Heart right ventricle (tissue), 16 donors: Measurements from ENCODE around the gene SPACA7. TPM values are rescaled to one million over a fixed set of nuclear protein-coding genes. Genes with fewer than 3 reads are reported as not detected.

Experiments
- ATAC-seq, 8 donors: fragments of 200-7000 bp; cut with Tn5 transposase; one replicate each; pipeline ENCODE4 v1.9.1; 2020; ENCODE audit warnings: mild to moderate bottlenecking in 8 of 8, moderate library complexity in 8 of 8, moderate number of reproducible peaks in 1 of 8
- DNase-seq, 2 donors: peaks; one replicate each; pipeline ENCODE4 v3.0.0-alpha.2; 2020
- H3K27ac ChIP-seq, 10 donors: fragments of 200-600 bp; sonication (generic) in 2 of 10; one replicate each; pipeline versions ENCODE4 v1.5.0 to v1.8.0; 2020 to 2022; ENCODE audit warnings: mild to moderate bottlenecking in 3 of 10
- H3K27me3 ChIP-seq, 7 donors: fragments of 200-600 bp; one replicate each; pipeline ENCODE4 v1.8.0; 2021 to 2022; ENCODE audit warnings: mild to moderate bottlenecking in 2 of 7
- H3K36me3 ChIP-seq, 9 donors: fragments of 200-600 bp; sonication (generic) in 1 of 9; one replicate each; pipeline versions ENCODE4 v1.5.0 to v1.8.0; 2020 to 2022; ENCODE audit warnings: mild to moderate bottlenecking in 2 of 9
- H3K4me1 ChIP-seq, 9 donors: fragments of 200-600 bp; sonication (generic) in 1 of 9; one replicate each; pipeline versions ENCODE4 v1.5.0 to v1.8.0; 2020 to 2022; ENCODE audit warnings: mild to moderate bottlenecking in 4 of 9
- H3K4me3 ChIP-seq, 10 donors: fragments of 200-600 bp; sonication (generic) in 2 of 10; one replicate each; pipeline versions ENCODE4 v1.5.0 to v1.8.0; 2020 to 2022; ENCODE audit warnings: mild to moderate bottlenecking in 7 of 10, moderate library complexity in 2 of 10
- H3K9me3 ChIP-seq, 11 donors: fragments of 200-600 bp in 10 of 11; sonication (generic) in 2 of 11; one replicate each; pipeline versions ENCODE4 v1.5.0 to v1.8.0; 2013 to 2022; ENCODE audit warnings: mild to moderate bottlenecking in 2 of 11, control low read depth in 1 of 11, moderate library complexity in 1 of 11
- WGBS, 2 donors: extraction: QIAGEN DNeasy Blood & Tissue Kit; methylation state at CpG; one replicate each; pipeline ENCODE4 v1.1.7; 2013; ENCODE audit warnings: inconsistent platforms in 1 of 2; 5-methylcytosine and 5-hydroxymethylcytosine counted together
- intact Hi-C, 10 donors: fragments of 100-400 bp; cut with DNase I; formaldehyde crosslinking; loops; one replicate each; pipeline versions ENCODE4 v1.11.1 to v1.14.2; 2022
- polyA plus RNA-seq, 2 donors: library from polyadenylated mRNA; stranded (reverse); fragments of 200-250 nt; gene quantifications; one replicate each; pipeline ENCODE4 v1.2.3, GENCODE V29; 2013
- total RNA-seq, 10 donors: library from RNA; stranded (reverse); fragmentation: NEBNext Ultra II Directional in 3 of 10; extraction: Animal tissue kit (Norgen Biotek cat#: 25700) in 3 of 10; gene quantifications; one replicate each; pipeline versions ENCODE4 v1.2.1 to v1.2.4, GENCODE V29; 2021 to 2023
- TF ChIP-seq, protein P1 (sequence below), 9 donors: fragments of 200-600 bp; sonication (generic) in 2 of 9; IDR thresholded peaks; one replicate each; pipeline versions ENCODE4 v1.5.0 to v1.8.0; 2021 to 2022; ENCODE audit warnings: antibody characterized with exemption in 9 of 9, mild to moderate bottlenecking in 5 of 9, moderate library complexity in 1 of 9
- donor health status: Arrhythmogenic right ventricular cardiomyopathy.
- donor health status: ischemic (EF 13 %, LVEDD 7.1; RV severe dilation, severe dysfunction).
- donor health status: healthy with polysubstance abuse.
- donor health status: DM: no; HTN: yes; CAD: no.
- donor health status: DM: no; HTN: no; CAD: no.
- donor health status: ischemic (EF 25% LVEDD 6.9; RV normal size, moderate dysfunction).
- donor health status: ischemic (EF 25% LVEDD 5.7; RV mildly dilated, moderate dysfunction).
- donor health status: healthy.
- donor health status: DM: yes; HTN: yes; CAD: no.
- donor health status: Ischemic cardiomyopathy.
- donor health status: ischemic (EF 35%, LVEDD 5.7; RV mildly dilated, moderate dysfunction).
- donor health status: nonischemic (EF 11% LVEDD 7.7; RV severe dilation, severe dysfunction).
- donor health status: DM: yes; HTN: yes; CAD: no.
- donor health status: PGD.
- donor health status: ischemic (EF 29% LVEDD 5.4; RV normal size, mild dysfunction).
- donor health status: nonischemic (EF 23%, LVEDD 6.1; RV moderate dilation, normal function).

Gene SPACA7
- total and polyA plus RNA-seq, 12 donors: not detected

DNA sequence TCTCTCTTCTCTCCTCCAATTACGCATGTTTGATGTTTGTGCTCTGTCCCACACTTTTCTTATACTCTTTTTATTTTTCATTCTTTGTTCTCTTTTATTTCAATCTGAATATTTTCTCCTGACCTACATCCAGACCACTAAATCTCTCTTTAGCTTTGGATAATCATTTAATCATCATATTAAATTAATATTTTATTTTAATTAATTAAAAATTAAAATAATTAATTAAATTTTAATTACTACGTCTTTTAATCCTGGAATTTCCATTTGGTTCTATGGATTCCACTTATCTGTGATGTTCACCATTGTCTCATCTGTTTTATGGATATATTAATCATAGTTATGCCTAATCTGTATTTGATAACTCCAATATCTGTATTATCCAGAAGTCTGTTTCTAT lies 62.4 kb downstream of the SPACA7 start:
- Histone ChIP-seq H3K27me3 (peaks cover 11 to 47% (median 34%) of the 10 kb centered on the region in 7 donors), H3K4me1 (peaks cover 0 to 3% (median 0%) of the 10 kb centered on the region in 9 donors), H3K36me3 (no peaks in the 10 kb centered on the region), H3K9me3 (peaks cover 0 to 17% (median 5%) of the 10 kb centered on the region in 11 donors), H3K27ac (no peak overlapping the region), H3K4me3 (no peak overlapping the region)
- 34 to 79% methylated on average over 2 of the region's 2 CpGs for WGBS, 2 donors
- intact Hi-C loops: no loop called here
- ATAC-seq: no peak
- DNase-seq: no peak
- TF ChIP-seq, protein P1, sequence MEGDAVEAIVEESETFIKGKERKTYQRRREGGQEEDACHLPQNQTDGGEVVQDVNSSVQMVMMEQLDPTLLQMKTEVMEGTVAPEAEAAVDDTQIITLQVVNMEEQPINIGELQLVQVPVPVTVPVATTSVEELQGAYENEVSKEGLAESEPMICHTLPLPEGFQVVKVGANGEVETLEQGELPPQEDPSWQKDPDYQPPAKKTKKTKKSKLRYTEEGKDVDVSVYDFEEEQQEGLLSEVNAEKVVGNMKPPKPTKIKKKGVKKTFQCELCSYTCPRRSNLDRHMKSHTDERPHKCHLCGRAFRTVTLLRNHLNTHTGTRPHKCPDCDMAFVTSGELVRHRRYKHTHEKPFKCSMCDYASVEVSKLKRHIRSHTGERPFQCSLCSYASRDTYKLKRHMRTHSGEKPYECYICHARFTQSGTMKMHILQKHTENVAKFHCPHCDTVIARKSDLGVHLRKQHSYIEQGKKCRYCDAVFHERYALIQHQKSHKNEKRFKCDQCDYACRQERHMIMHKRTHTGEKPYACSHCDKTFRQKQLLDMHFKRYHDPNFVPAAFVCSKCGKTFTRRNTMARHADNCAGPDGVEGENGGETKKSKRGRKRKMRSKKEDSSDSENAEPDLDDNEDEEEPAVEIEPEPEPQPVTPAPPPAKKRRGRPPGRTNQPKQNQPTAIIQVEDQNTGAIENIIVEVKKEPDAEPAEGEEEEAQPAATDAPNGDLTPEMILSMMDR (IDR thresholded peaks at IDR 0.05): no peak

- Histone ChIP-seq H3K4me1 (peaks cover 0 to 10% (median 0%) of the 10 kb centered on the region in 9 donors), H3K4me3 (no peak overlapping the region), H3K36me3 (no peaks in the 10 kb centered on the region), H3K27ac (no peak overlapping the region), H3K27me3 (peaks cover 17 to 65% (median 50%) of the 10 kb centered on the region in 7 donors), H3K9me3 (peaks cover 0 to 17% (median 5%) of the 10 kb centered on the region in 11 donors)
- intact Hi-C loops: loop anchor here in 5 of 10 donors (5.0 to 10.0 kb wide), 5 partner anchors 336 to 969 kb away; no protein-coding TSS in a partner anchor
- DNase-seq: no peak
- no peak for ATAC-seq
- 88 to 89% methylated on average over 17 of the region's 17 CpGs for WGBS, 2 donors
- TF ChIP-seq, protein P1 (IDR thresholded peaks at IDR 0.05): no peak
Observed at GRCh38 chr13:112441226-112441625, 65.1 kb downstream of the SPACA7 start.

- TF ChIP-seq, protein P1 (IDR thresholded peaks at IDR 0.05): no peak
- peaks cover 0 to 17% (median 5%) of the 10 kb centered on the region in 11 donors for H3K9me3 ChIP-seq
- DNase-seq (no peak), ATAC-seq (no peak)
- intact Hi-C loops: loop anchor here in 5 of 10 donors (2.0 to 10.0 kb wide), 6 partner anchors 337 to 970 kb away; no protein-coding TSS in a partner anchor
- no peak overlapping the region for H3K27ac ChIP-seq
- WGBS, 2 donors: 75 to 77% methylated on average over 19 of the region's 19 CpGs
- H3K27me3 ChIP-seq: peaks cover 17 to 67% (median 50%) of the 10 kb centered on the region in 7 donors
- H3K4me3 ChIP-seq: no peak overlapping the region
- H3K4me1 ChIP-seq: peaks cover 0 to 10% (median 0%) of the 10 kb centered on the region in 9 donors
- no peaks in the 10 kb centered on the region for H3K36me3 ChIP-seq
Observed at GRCh38 chr13:112441779-112442310, 65.7 kb downstream of the SPACA7 start.

DNA sequence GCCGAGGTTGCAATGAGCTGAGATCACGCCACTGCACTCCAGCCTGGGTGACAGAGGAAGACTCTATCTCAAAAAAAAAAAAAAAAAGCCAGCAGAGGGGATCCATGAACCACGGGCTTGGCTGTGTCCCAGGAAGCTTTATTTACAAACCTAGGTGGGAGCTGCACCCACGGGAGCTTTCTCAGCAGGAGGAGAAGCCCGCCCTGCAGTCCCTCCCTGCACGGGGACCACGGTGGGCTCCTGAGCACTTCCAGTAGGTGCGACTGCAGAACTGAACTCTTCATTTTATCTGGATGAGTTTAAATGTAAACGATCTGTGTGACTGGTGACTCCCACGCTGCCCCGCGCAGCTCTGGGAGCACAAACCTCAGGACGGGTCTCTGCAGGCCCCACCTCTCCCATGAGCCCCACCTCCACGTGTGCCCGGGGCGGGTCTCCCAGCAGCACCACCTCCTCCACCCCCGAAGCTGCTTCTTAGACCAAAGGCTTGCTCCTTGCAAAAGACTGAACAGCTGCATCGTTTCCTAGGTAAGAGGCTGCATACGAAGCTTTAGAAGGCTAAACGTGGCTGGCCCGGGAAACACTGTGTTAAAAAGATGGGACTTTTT lies 66.4 kb downstream of the SPACA7 start:
- Histone ChIP-seq H3K9me3 (peaks cover 0 to 16% (median 5%) of the 10 kb centered on the region in 11 donors), H3K36me3 (no peaks in the 10 kb centered on the region), H3K4me3 (no peak overlapping the region), H3K27ac (no peak overlapping the region), H3K4me1 (peaks cover 0 to 10% (median 0%) of the 10 kb centered on the region in 9 donors), H3K27me3 (peaks cover 17 to 73% (median 55%) of the 10 kb centered on the region in 7 donors)
- TF ChIP-seq, protein P1 (IDR thresholded peaks at IDR 0.05): no peak
- DNase-seq (no peak), ATAC-seq (no peak)
- 45 to 52% methylated on average over 21 of the region's 21 CpGs for WGBS, 2 donors
- intact Hi-C loops: loop anchor here in 5 of 10 donors (2.0 to 10.0 kb wide), 6 partner anchors 338 to 970 kb away; no protein-coding TSS in a partner anchor
